Neutrophil (primary cell): Measurements from ENCODE around the gene DAPK1.

Experiments
- H3K27ac ChIP-seq: fragments of 200-600 bp; sonication (generic); 2 replicates; pipeline ENCODE4 v1.5.1; 2016; ENCODE audit warnings: mild to moderate bottlenecking, moderate library complexity
- H3K27me3 ChIP-seq: fragments of 200-600 bp; sonication (generic); 2 replicates; pipeline ENCODE4 v1.6.0; 2016; ENCODE audit warnings: mild to moderate bottlenecking
- H3K36me3 ChIP-seq: fragments of 200-600 bp; sonication (generic); 2 replicates; pipeline ENCODE4 v1.5.1; 2017
- H3K4me1 ChIP-seq, 2 experiments: fragments of 200-600 bp in 1 of 2; sonication (generic) in 1 of 2; 1 replicate in 1 of 2; 2 replicates in 1 of 2; pipeline versions ENCODE4 v1.5.1 to v1.6.1; 2013 to 2016; ENCODE audit warnings: low read depth in 1 of 2, low read length in 1 of 2, mild to moderate bottlenecking in 1 of 2, moderate library complexity in 1 of 2; ENCODE audit not compliant: control insufficient read depth in 1 of 2, insufficient read depth in 1 of 2
- H3K4me3 ChIP-seq, 2 experiments: fragments of 200-600 bp in 1 of 2; sonication (generic) in 1 of 2; 1 replicate in 1 of 2; 2 replicates in 1 of 2; pipeline ENCODE4 v1.5.1; 2013 to 2016; ENCODE audit warnings: low read depth in 1 of 2, low read length in 1 of 2, mild to moderate bottlenecking in 1 of 2, moderate library complexity in 1 of 2
- H3K9me3 ChIP-seq: fragments of 200-600 bp; sonication (generic); 2 replicates; pipeline ENCODE4 v1.5.1; 2016
- TF ChIP-seq, protein P1 (sequence below): fragments of 200-600 bp; sonication (generic); IDR thresholded peaks from 2 replicates; pipeline ENCODE4 v1.5.1; 2016; ENCODE audit warnings: antibody characterized with exemption

Gene DAPK1

DNA sequence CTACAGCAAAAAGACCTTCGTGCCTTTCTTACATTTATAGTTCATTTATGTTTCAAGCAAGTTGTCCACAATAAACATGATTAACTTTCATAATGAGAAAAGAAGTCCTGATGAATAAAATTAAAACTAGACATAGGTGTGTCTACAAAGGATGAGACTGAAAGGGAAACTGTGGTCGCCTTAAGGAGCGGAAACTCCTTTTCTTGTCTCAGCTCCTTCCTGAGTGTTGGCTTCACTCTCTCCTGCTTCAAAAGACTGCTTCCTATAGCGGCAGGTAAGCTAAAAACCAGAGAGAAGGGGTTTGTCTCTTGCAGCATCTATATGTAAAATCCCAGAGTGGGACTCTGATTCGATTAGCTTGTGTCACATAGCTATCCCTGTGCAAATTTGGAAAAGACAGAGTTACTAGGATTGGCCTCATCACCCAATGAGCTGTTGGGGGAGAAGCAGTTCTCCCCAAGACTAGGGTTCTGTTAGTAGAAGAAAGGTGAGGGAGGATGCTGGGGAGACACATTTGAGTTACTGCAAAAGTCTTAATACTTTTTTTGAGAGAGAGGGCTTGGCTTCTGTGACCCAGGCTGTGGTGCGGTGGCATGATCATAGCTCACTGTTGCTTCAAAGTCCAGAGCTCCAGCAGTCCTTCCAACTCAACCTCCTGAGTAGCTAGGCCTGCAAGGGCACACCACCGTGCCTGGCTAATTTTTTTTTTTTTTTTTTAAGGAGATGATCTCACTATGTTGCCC lies 211.5 kb downstream of the DAPK1 start:
- no peaks in the 10 kb centered on the region for H3K9me3 ChIP-seq
- H3K27ac ChIP-seq, result no peak overlapping the region
- no peaks in the 10 kb centered on the region for H3K27me3 ChIP-seq
- H3K36me3 ChIP-seq, result peaks cover 18% of the 10 kb centered on the region
- TF ChIP-seq, protein P1, sequence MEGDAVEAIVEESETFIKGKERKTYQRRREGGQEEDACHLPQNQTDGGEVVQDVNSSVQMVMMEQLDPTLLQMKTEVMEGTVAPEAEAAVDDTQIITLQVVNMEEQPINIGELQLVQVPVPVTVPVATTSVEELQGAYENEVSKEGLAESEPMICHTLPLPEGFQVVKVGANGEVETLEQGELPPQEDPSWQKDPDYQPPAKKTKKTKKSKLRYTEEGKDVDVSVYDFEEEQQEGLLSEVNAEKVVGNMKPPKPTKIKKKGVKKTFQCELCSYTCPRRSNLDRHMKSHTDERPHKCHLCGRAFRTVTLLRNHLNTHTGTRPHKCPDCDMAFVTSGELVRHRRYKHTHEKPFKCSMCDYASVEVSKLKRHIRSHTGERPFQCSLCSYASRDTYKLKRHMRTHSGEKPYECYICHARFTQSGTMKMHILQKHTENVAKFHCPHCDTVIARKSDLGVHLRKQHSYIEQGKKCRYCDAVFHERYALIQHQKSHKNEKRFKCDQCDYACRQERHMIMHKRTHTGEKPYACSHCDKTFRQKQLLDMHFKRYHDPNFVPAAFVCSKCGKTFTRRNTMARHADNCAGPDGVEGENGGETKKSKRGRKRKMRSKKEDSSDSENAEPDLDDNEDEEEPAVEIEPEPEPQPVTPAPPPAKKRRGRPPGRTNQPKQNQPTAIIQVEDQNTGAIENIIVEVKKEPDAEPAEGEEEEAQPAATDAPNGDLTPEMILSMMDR, result no peak
- H3K4me3 ChIP-seq, result no peak overlapping the region
- no peaks in the 10 kb centered on the region for H3K4me1 ChIP-seq

DNA sequence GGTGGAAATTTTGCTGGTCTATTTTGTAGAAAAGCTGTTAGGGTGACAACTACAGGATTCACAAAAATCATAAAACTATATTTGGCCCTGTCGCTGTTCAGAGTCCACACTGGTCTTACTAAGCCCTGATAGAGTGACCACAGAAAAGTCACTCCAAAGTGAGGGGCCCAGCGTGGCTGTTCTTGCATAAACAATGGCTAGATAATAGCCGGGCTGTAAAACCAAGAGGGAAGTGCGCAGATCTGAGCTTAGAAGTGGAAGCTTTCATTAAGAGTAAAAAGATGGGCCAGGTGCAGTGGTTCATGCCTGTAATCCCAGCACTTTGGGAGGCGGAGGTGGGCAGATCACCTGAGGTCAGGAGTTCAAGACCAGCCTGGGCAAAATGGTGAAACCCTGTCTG lies 212.8 kb downstream of the DAPK1 start:
- TF ChIP-seq, protein P1, result no peak
- peaks cover 17% of the 10 kb centered on the region for H3K36me3 ChIP-seq
- H3K27me3 ChIP-seq, result no peaks in the 10 kb centered on the region
- H3K4me3 ChIP-seq, result no peak overlapping the region
- H3K4me1 ChIP-seq, result no peaks in the 10 kb centered on the region
- H3K9me3 ChIP-seq, result no peaks in the 10 kb centered on the region
- H3K27ac ChIP-seq, result no peak overlapping the region

DNA sequence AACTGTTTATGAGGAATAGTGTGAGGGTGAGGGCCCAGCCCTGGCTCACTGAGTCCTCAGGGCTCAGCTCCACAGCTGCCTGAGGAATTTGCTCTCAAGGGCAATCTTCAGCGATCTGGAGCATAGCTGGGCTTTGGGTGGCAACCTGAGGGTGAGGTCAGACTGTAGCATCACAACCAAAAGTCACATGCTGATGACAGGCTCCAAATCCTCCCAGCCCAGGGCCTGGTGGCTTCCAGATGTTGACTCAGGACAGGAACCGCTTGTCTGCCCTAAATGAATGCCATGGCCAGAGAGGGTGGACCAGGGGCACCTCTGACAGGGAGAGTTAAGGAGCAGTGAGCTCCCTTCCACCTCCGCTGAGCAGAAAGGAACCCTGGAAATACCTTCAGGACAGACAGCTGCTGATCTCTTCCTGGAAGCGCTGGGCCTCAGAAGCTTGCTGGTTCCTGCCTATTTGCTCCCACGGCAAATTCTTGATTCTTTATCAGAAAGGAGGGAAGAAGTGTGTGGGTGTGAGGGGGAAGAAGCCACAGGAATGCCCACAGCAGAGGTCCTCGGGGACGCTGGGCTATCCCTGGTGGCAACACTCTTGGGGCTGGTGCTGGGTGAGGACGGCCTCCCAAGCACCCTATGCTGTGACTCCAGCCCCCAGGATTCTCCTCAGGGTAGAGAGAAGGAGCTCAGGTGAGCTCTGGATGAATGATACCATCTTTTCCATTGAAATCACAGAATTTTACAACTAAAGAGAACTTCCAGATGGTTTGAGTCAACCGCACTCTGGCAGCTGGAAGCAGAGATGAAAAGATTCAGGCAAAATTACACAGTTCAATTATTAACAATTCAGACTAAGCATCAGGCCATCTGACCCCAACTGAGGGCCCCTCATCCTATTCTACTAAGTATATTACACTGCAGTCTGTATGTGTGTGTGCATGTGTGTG lies 214.5 kb downstream of the DAPK1 start:
- TF ChIP-seq, protein P1, result no peak
- Histone ChIP-seq H3K36me3 (peaks cover 4% of the 10 kb centered on the region), H3K4me1 (no peaks in the 10 kb centered on the region), H3K4me3 (no peak overlapping the region), H3K9me3 (no peaks in the 10 kb centered on the region), H3K27ac (no peak overlapping the region), H3K27me3 (no peaks in the 10 kb centered on the region)

DNA sequence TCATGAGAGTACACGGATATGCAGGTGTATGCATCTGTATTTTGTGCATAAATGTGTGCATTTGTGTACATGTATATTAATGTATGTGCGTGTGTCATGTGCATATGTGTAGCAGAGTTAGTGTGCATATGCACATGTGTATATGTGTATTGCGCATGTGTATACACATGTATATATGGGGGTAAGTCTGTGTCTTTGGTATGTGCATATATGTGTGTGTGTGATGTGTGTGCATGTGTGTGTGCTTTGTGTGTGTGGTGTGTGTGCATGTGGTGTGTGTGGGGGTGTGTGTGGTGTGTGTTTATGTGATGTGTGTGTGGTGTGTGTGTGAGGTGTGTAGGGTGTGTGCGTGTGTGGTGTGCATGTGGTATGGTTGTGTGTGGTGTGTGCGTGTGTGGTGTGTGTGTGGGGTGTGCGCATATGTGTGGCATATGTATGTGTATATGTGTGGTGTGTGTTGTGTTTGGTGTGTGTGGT lies 215.2 kb downstream of the DAPK1 start:
- Histone ChIP-seq H3K27ac (no peak overlapping the region), H3K27me3 (no peaks in the 10 kb centered on the region), H3K4me3 (no peak overlapping the region), H3K4me1 (no peaks in the 10 kb centered on the region), H3K9me3 (no peaks in the 10 kb centered on the region), H3K36me3 (no peaks in the 10 kb centered on the region)
- TF ChIP-seq, protein P1, result no peak

DNA sequence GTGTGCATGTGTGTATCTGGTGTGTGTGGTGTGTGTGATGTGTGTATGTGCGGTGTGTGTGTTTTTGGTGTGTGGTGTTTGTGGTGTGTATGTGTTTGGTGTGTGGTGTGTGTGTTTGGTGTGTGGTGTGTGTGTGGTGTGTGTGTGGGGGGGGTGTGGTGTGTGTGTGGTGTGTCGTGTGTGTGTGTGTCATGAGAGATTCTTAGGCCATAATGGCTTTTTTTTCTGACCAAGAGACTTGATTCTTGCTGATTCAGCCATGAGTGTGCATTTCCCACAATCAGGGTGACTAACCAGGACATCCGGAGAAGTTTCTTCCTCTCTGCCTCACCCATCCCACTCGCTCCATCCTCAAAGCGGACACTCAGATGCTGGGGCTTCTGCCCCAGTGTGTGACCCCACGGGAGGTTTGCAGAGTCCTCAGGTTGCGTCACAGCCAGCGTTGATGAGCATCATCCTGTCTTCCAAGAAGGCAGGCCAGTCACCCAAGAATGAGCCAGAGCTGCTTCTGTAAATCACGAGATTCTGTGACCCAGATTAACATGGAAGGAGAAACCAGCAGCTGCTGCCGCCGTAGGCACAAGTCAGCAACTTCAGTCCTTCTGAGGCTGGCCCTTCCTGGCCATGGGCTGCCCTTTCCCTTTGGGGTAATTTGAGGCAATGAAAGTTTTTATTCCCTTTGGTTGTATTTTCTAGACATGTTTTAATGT lies 215.8 kb downstream of the DAPK1 start:
- H3K36me3 ChIP-seq, result no peaks in the 10 kb centered on the region
- H3K4me3 ChIP-seq, result no peak overlapping the region
- H3K27me3 ChIP-seq, result no peaks in the 10 kb centered on the region
- no peaks in the 10 kb centered on the region for H3K9me3 ChIP-seq
- H3K27ac ChIP-seq, result no peak overlapping the region
- no peaks in the 10 kb centered on the region for H3K4me1 ChIP-seq
- TF ChIP-seq, protein P1, result no peak
